Neural cell (in vitro differentiated cells): ENCODE results near the gene SGF29. TPM values are rescaled to one million over a fixed set of nuclear protein-coding genes. Genes with fewer than 3 reads are reported as not detected.
"Not testable (repeated sequence)": the region's sequence is repeated elsewhere in the genome, so short reads cannot be mapped to it uniquely, and the experiment has no call there.

Experiments used
- H2AFZ ChIP-seq: fragments of 200-600, 300-800 bp; sonication (generic), shearing (Covaris generic); 2 replicates; pipeline ENCODE4 v1.6.0; 2014; ENCODE audit warnings: low read depth, mild to moderate bottlenecking, antibody characterized with exemption, low read length, moderate library complexity
- H3F3A ChIP-seq: fragments of 200-600 bp; shearing (Covaris generic); 2 replicates; pipeline ENCODE4 v1.6.1; 2016; ENCODE audit warnings: mild to moderate bottlenecking, moderate library complexity, mixed read lengths, antibody characterized with exemption, low read length; ENCODE audit not compliant: insufficient read depth, poor library complexity, severe bottlenecking
- H3K27ac ChIP-seq: fragments of 200-600, 300-800 bp; sonication (generic), shearing (Covaris generic); 2 replicates; pipeline ENCODE4 v1.5.1; 2014; ENCODE audit warnings: mild to moderate bottlenecking, low read length, moderate library complexity
- H3K27me3 ChIP-seq: fragments of 300-800, 200-600 bp; sonication (generic), shearing (Covaris generic); 2 replicates; pipeline ENCODE4 v1.6.0; 2014; ENCODE audit warnings: mild to moderate bottlenecking, low read depth, low read length, moderate library complexity; ENCODE audit not compliant: insufficient read depth
- H3K36me3 ChIP-seq: fragments of 300-800, 200-600 bp; sonication (generic), shearing (Covaris generic); 2 replicates; pipeline ENCODE4 v1.5.1; 2014; ENCODE audit warnings: mild to moderate bottlenecking, antibody characterized with exemption, low read length, moderate library complexity; ENCODE audit not compliant: insufficient read depth
- H3K4me2 ChIP-seq: fragments of 300-800, 200-600 bp; sonication (generic), shearing (Covaris generic); 2 replicates; pipeline ENCODE4 v1.6.0; 2014; ENCODE audit warnings: mild to moderate bottlenecking, low read length
- H3K4me3 ChIP-seq: fragments of 300-800, 200-600 bp; sonication (generic), shearing (Covaris generic); 2 replicates; pipeline ENCODE4 v1.5.1; 2014; ENCODE audit warnings: mild to moderate bottlenecking, low read length, moderate library complexity
- H3K79me2 ChIP-seq: fragments of 200-600 bp; shearing (Covaris generic); replicated peaks from 2 replicates; pipeline ENCODE4 v1.6.0; 2014; ENCODE audit warnings: mild to moderate bottlenecking, low read length, moderate library complexity; ENCODE audit not compliant: insufficient read depth
- H3K9ac ChIP-seq: fragments of 300-800, 200-600 bp; sonication (generic), shearing (Covaris generic); 2 replicates; pipeline ENCODE4 v1.6.1; 2016; ENCODE audit warnings: mild to moderate bottlenecking, low read length, mixed read lengths
- H3K9me2 ChIP-seq: fragments of 200-600 bp; shearing (Covaris generic); 2 replicates; pipeline ENCODE4 v1.6.1; 2016; ENCODE audit warnings: mild to moderate bottlenecking, low read length, mixed read lengths; ENCODE audit not compliant: insufficient read depth
- H3K9me3 ChIP-seq: fragments of 200-600, 300-800 bp; sonication (generic), shearing (Covaris generic); 2 replicates; pipeline ENCODE4 v1.6.1; 2016; ENCODE audit warnings: mild to moderate bottlenecking, mixed run types, low read length, moderate library complexity, mixed read lengths
- H4K20me1 ChIP-seq: fragments of 200-600 bp; shearing (Covaris generic); 2 replicates; pipeline ENCODE4 v1.6.1; 2016; ENCODE audit warnings: mild to moderate bottlenecking, mixed run types; ENCODE audit not compliant: insufficient read depth
- CTCF ChIP-seq: fragments of 450-650 bp; IDR thresholded peaks from 2 replicates; pipeline ENCODE4 v1.5.1; 2014; ENCODE audit warnings: antibody characterized with exemption, mild to moderate bottlenecking, moderate library complexity; ENCODE audit not compliant: poor library complexity, severe bottlenecking
- EZH2 ChIP-seq: fragments of 200-600, 300-800 bp; shearing (Covaris generic), sonication (generic); IDR thresholded peaks from 2 replicates; pipeline ENCODE4 v1.6.1; 2014; ENCODE audit warnings: antibody characterized with exemption, low read length, borderline replicate concordance, mild to moderate bottlenecking; ENCODE audit not compliant: insufficient read depth, poor library complexity, severe bottlenecking
- MXI1 ChIP-seq: fragments of 450-650 bp; conservative IDR thresholded peaks from 2 replicates; pipeline ENCODE4 v1.6.1; 2014; ENCODE audit warnings: antibody characterized with exemption, mild to moderate bottlenecking; ENCODE audit not compliant: poor library complexity, severe bottlenecking
- POLR2AphosphoS5 ChIP-seq: IDR thresholded peaks from 2 replicates; pipeline ENCODE4 v1.6.1; 2012
- REST ChIP-seq: IDR thresholded peaks from 2 replicates; pipeline ENCODE4 v1.6.1; 2012; ENCODE audit warnings: borderline replicate concordance
- SMC3 ChIP-seq: fragments of 450-650 bp; conservative IDR thresholded peaks from 2 replicates; pipeline ENCODE4 v1.6.1; 2014; ENCODE audit warnings: antibody characterized with exemption, mild to moderate bottlenecking, moderate library complexity; ENCODE audit not compliant: poor library complexity
- TAF1 ChIP-seq: IDR thresholded peaks from 2 replicates; pipeline ENCODE4 v1.6.1; 2012; ENCODE audit warnings: low read depth
- polyA plus RNA-seq: library from polyadenylated mRNA; depleted of rRNA; stranded (reverse); fragments of >200 nt; gene quantifications from 2 replicates; pipeline ENCODE4 v1.2.3, GENCODE V29; 2014

SGF29 gene
- polyA plus RNA-seq, 1 donor from 2014 or later, result 32.8 TPM

GRCh38 chr16:28607116-28607623 is 53.5 kb downstream of the SGF29 start:
- TF ChIP-seq REST, result no peak
- TF ChIP-seq EZH2, result no peak
- TF ChIP-seq SMC3, result no peak
- no peak for TF ChIP-seq MXI1
- no peak for TF ChIP-seq POLR2AphosphoS5
- no peak for TF ChIP-seq TAF1
- TF ChIP-seq CTCF, result no peak
- H3K79me2 ChIP-seq, result no peaks in the 10 kb centered on the region

GRCh38 chr16:28607681-28608495 is 54.2 kb downstream of the SGF29 start:
- not testable (repeated sequence) for H2AFZ ChIP-seq, H4K20me1 ChIP-seq, H3F3A ChIP-seq, H3K36me3 ChIP-seq, H3K27me3 ChIP-seq, H3K9me2 ChIP-seq, H3K9me3 ChIP-seq, H3K79me2 ChIP-seq, H3K4me2 ChIP-seq, H3K27ac ChIP-seq, H3K9ac ChIP-seq, H3K4me3 ChIP-seq

More at GRCh38 chr16:28607116-28607623, 53.5 kb downstream of the SGF29 start:
- H3K36me3 ChIP-seq, result no peaks in the 10 kb centered on the region
- no peak overlapping the region for H3K4me2 ChIP-seq
- H3K9me2 ChIP-seq, result no peaks in the 10 kb centered on the region
- no peaks in the 10 kb centered on the region for H3K9me3 ChIP-seq
- H2AFZ ChIP-seq, result no peak overlapping the region
- no peaks in the 10 kb centered on the region for H3K27me3 ChIP-seq
- no peak overlapping the region for H3K4me3 ChIP-seq
- H3K27ac ChIP-seq, result no peak overlapping the region
- H4K20me1 ChIP-seq, result no peaks in the 10 kb centered on the region
- no peaks in the 10 kb centered on the region for H3F3A ChIP-seq
- H3K9ac ChIP-seq, result no peak overlapping the region

GRCh38 chr16:28608496-28608808 is 54.7 kb downstream of the SGF29 start:
- H3K79me2 ChIP-seq, H3F3A ChIP-seq, H3K9me2 ChIP-seq, H3K9me3 ChIP-seq, H3K4me2 ChIP-seq, H2AFZ ChIP-seq, H4K20me1 ChIP-seq, H3K27ac ChIP-seq, H3K4me3 ChIP-seq, H3K27me3 ChIP-seq, H3K36me3 ChIP-seq, H3K9ac ChIP-seq: not testable (repeated sequence)

GRCh38 chr16:28608867-28609596 is 55.3 kb downstream of the SGF29 start:
- H3K4me3 ChIP-seq, H3K27me3 ChIP-seq, H3K9me3 ChIP-seq, H3K36me3 ChIP-seq, H3K79me2 ChIP-seq, H3K4me2 ChIP-seq, H3K9me2 ChIP-seq, H3K27ac ChIP-seq, H3K9ac ChIP-seq, H2AFZ ChIP-seq, H3F3A ChIP-seq, H4K20me1 ChIP-seq: not testable (repeated sequence)
